Stimulated activated naive CD8-positive, alpha-beta T cell treated with anti-CD3 and anti-CD28 coated beads, Interleukin-15, amount 100 ng/mL, for 72 hours (primary cell): ENCODE data around the gene PARP8.
"Not testable (repeated sequence)": the region's sequence is repeated elsewhere in the genome, so short reads cannot be mapped to it uniquely, and the experiment has no call there.

Experiments
- ATAC-seq: fragments of 150-1000 bp; cut with Tn5 transposase; 2 replicates; pipeline ENCODE4 v1.10.0; 2021; ENCODE audit warnings: mild to moderate bottlenecking, moderate library complexity
- DNase-seq, 2 donors: peaks; one replicate each; pipeline ENCODE4 v3.0.0; 2021 to 2022
- H3K27ac Mint-ChIP-seq, 2 donors: one replicate each; pipeline ENCODE4 v1.8.0; 2022; ENCODE audit warnings: mild to moderate bottlenecking in 2 of 2, mixed read lengths in 2 of 2, moderate library complexity in 2 of 2
- H3K27me3 Mint-ChIP-seq: one replicate; pipeline ENCODE4 v1.8.0; 2022; ENCODE audit warnings: mixed read lengths
- H3K4me1 Mint-ChIP-seq: one replicate; pipeline ENCODE4 v1.8.0; 2022; ENCODE audit warnings: mild to moderate bottlenecking, mixed read lengths
- H3K4me3 Mint-ChIP-seq, 2 donors: one replicate each; pipeline ENCODE4 v1.8.0; 2022; ENCODE audit warnings: mild to moderate bottlenecking in 2 of 2, mixed read lengths in 2 of 2, moderate library complexity in 1 of 2
- H3K9me3 Mint-ChIP-seq, 2 donors: one replicate each; pipeline ENCODE4 v1.8.0; 2022; ENCODE audit warnings: mixed read lengths in 2 of 2

Gene PARP8

GRCh38 chr5:50667653-50668595, 1.5 kb downstream of the PARP8 start:
- DNase-seq (peak; percentile 88 to 91), ATAC-seq (peak; percentile 82)
- H3K4me3 Mint-ChIP-seq = peak overlapping the region; percentile 91 to 98
- H3K9me3 Mint-ChIP-seq = no peaks in the 10 kb centered on the region
- peaks cover 58% of the 10 kb centered on the region for H3K4me1 Mint-ChIP-seq
- H3K27me3 Mint-ChIP-seq = no peaks in the 10 kb centered on the region
- peak overlapping the region; percentile 99 to 100 for H3K27ac Mint-ChIP-seq

GRCh38 chr5:50668636-50669035, 2.2 kb downstream of the PARP8 start:
- DNase-seq, ATAC-seq, H3K9me3 Mint-ChIP-seq, H3K27me3 Mint-ChIP-seq: not testable (repeated sequence)
- Mint-ChIP-seq H3K27ac (peak overlapping the region; percentile 99 to 100), H3K4me3 (peak overlapping the region; percentile 91 to 98), H3K4me1 (peaks cover 57% of the 10 kb centered on the region)

- H3K27me3 Mint-ChIP-seq = no peaks in the 10 kb centered on the region
- H3K4me3 Mint-ChIP-seq = peak overlapping the region in 1 of 2 donors; percentile 66
- peaks cover 69% of the 10 kb centered on the region for H3K4me1 Mint-ChIP-seq
- no peak overlapping the region for H3K27ac Mint-ChIP-seq
- no peaks in the 10 kb centered on the region for H3K9me3 Mint-ChIP-seq
- DNase-seq (no peak), ATAC-seq (no peak)
Observed at GRCh38 chr5:50672663-50673062, 6.2 kb downstream of the PARP8 start.

GRCh38 chr5:50673444-50673843, 7.0 kb downstream of the PARP8 start:
- H3K4me3 Mint-ChIP-seq = peak overlapping the region in 1 of 2 donors; percentile 9
- not testable (repeated sequence) for DNase-seq, H3K27me3 Mint-ChIP-seq, ATAC-seq, H3K9me3 Mint-ChIP-seq, H3K27ac Mint-ChIP-seq
- H3K4me1 Mint-ChIP-seq = peaks cover 69% of the 10 kb centered on the region

GRCh38 chr5:50675385-50675784, 8.9 kb downstream of the PARP8 start:
- Mint-ChIP-seq H3K4me3 (no peak overlapping the region), H3K4me1 (peaks cover 80% of the 10 kb centered on the region), H3K27ac (no peak overlapping the region), H3K9me3 (no peaks in the 10 kb centered on the region), H3K27me3 (no peaks in the 10 kb centered on the region)
- ATAC-seq = no peak
- no peak for DNase-seq

GRCh38 chr5:50679554-50679953, 13.1 kb downstream of the PARP8 start:
- not testable (repeated sequence) for ATAC-seq, H3K27ac Mint-ChIP-seq, H3K27me3 Mint-ChIP-seq, DNase-seq, H3K9me3 Mint-ChIP-seq
- H3K4me1 Mint-ChIP-seq = peaks cover 63% of the 10 kb centered on the region
- H3K4me3 Mint-ChIP-seq = peak overlapping the region in 1 of 2 donors; percentile 31

- peaks cover 16 to 23% of the 10 kb centered on the region in 2 donors for H3K9me3 Mint-ChIP-seq
- DNase-seq (no peak), ATAC-seq (no peak)
- no peak overlapping the region for H3K27ac Mint-ChIP-seq
- H3K4me1 Mint-ChIP-seq = peaks cover 40% of the 10 kb centered on the region
- H3K27me3 Mint-ChIP-seq = no peaks in the 10 kb centered on the region
- no peak overlapping the region for H3K4me3 Mint-ChIP-seq
Observed at GRCh38 chr5:50684721-50685120, 18.3 kb downstream of the PARP8 start.

GRCh38 chr5:50687548-50687947, 21.1 kb downstream of the PARP8 start:
- Mint-ChIP-seq H3K4me1 (peaks cover 17% of the 10 kb centered on the region), H3K9me3 (peaks cover 19 to 23% of the 10 kb centered on the region in 2 donors), H3K27me3 (no peaks in the 10 kb centered on the region), H3K27ac (no peak overlapping the region), H3K4me3 (no peak overlapping the region)
- DNase-seq = no peak
- no peak for ATAC-seq

GRCh38 chr5:50691399-50692016, 25.1 kb downstream of the PARP8 start:
- no peak overlapping the region for H3K27ac Mint-ChIP-seq
- H3K4me3 Mint-ChIP-seq = no peak overlapping the region
- no peaks in the 10 kb centered on the region for H3K27me3 Mint-ChIP-seq
- peaks cover 29% of the 10 kb centered on the region for H3K4me1 Mint-ChIP-seq
- DNase-seq (no peak), ATAC-seq (peak; percentile 75)
- peaks cover 9 to 13% of the 10 kb centered on the region in 2 donors for H3K9me3 Mint-ChIP-seq

GRCh38 chr5:50694027-50694590, 27.7 kb downstream of the PARP8 start:
- Mint-ChIP-seq H3K4me1 (peaks cover 39% of the 10 kb centered on the region), H3K27me3 (no peaks in the 10 kb centered on the region), H3K4me3 (no peak overlapping the region), H3K9me3 (peaks cover 0 to 4% of the 10 kb centered on the region in 2 donors), H3K27ac (no peak overlapping the region)
- DNase-seq = no peak
- ATAC-seq = peak; percentile 45

GRCh38 chr5:50694626-50695025, 28.2 kb downstream of the PARP8 start:
- H3K27me3 Mint-ChIP-seq, DNase-seq, H3K4me3 Mint-ChIP-seq, H3K9me3 Mint-ChIP-seq, H3K27ac Mint-ChIP-seq, ATAC-seq: not testable (repeated sequence)
- peaks cover 44% of the 10 kb centered on the region for H3K4me1 Mint-ChIP-seq

GRCh38 chr5:50697739-50698138, 31.3 kb downstream of the PARP8 start:
- no peaks in the 10 kb centered on the region for H3K9me3 Mint-ChIP-seq
- H3K27me3 Mint-ChIP-seq = no peaks in the 10 kb centered on the region
- peaks cover 64% of the 10 kb centered on the region for H3K4me1 Mint-ChIP-seq
- no peak for DNase-seq
- peak overlapping the region in 1 of 2 donors; percentile 21 for H3K27ac Mint-ChIP-seq
- no peak for ATAC-seq
- no peak overlapping the region for H3K4me3 Mint-ChIP-seq

- DNase-seq = peak in 1 of 2 donors; percentile 16
- Mint-ChIP-seq H3K9me3 (no peaks in the 10 kb centered on the region), H3K27ac (no peak overlapping the region), H3K27me3 (no peaks in the 10 kb centered on the region), H3K4me3 (peak overlapping the region in 1 of 2 donors; percentile 4), H3K4me1 (peaks cover 73% of the 10 kb centered on the region)
- ATAC-seq = peak; percentile 92
Observed at GRCh38 chr5:50699737-50700136, 33.3 kb downstream of the PARP8 start.

- DNase-seq (no peak), ATAC-seq (no peak)
- H3K27ac Mint-ChIP-seq = no peak overlapping the region
- H3K27me3 Mint-ChIP-seq = no peaks in the 10 kb centered on the region
- peaks cover 70% of the 10 kb centered on the region for H3K4me1 Mint-ChIP-seq
- H3K4me3 Mint-ChIP-seq = no peak overlapping the region
- H3K9me3 Mint-ChIP-seq = no peaks in the 10 kb centered on the region
Observed at GRCh38 chr5:50700706-50701105, 34.3 kb downstream of the PARP8 start.

GRCh38 chr5:50702615-50703366, 36.4 kb downstream of the PARP8 start:
- ATAC-seq = no peak
- Mint-ChIP-seq H3K9me3 (no peaks in the 10 kb centered on the region), H3K4me1 (peaks cover 65% of the 10 kb centered on the region), H3K27ac (peak overlapping the region; percentile 96 to 97), H3K4me3 (peak overlapping the region; percentile 79 to 81), H3K27me3 (no peaks in the 10 kb centered on the region)
- no peak for DNase-seq
